NCI-H2029 treated with DMSO at 0.1 percent for 48 hours (cell line): ENCODE results near the gene TARP.
"Not testable (repeated sequence)": the region's sequence is repeated elsewhere in the genome, so short reads cannot be mapped to it uniquely, and the experiment has no call there.

ENCODE experiments used
- DNase-seq: peaks from one replicate; lab custom pipeline; 2025; lab: John Stamatoyannopoulos, UW

The TARP gene

DNA sequence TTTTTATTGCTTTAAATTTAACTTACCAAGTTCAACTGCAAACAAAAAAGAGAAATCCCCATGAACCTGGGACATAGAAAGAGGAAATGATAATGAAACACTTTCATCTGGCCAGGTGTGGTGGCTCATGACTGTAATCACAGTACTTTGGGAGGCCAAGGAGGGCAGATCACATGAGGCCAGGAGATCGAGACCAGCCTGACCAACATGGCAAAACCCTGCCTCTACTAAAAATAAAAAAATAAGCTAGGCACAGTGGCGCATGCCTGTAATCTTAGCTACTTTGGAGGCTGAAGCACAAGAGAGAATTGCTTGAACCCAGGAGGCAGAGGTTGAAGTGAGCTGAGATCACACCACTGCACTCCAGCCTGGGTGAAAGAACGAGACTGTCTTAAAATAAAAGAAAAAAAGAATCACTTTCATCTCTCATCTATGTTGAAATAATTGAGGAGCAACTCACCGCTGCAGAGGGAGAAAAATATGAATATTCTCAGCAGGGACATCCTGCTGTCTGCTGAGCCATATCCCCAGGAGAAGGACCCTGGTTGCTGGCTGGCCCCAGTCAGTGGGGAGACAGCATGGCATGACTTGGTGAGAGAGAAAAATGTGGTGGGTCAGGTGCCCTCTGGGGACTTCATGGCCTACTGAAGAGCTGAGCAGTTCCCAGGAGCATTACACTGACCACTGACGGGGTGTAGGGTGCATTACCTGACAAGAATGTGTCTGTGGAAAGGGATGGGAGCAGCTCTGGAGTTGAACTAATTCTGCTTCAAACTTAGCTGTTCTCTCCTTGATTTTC lies 22.8 kb upstream of the TARP start:
- no peak for DNase-seq

DNA sequence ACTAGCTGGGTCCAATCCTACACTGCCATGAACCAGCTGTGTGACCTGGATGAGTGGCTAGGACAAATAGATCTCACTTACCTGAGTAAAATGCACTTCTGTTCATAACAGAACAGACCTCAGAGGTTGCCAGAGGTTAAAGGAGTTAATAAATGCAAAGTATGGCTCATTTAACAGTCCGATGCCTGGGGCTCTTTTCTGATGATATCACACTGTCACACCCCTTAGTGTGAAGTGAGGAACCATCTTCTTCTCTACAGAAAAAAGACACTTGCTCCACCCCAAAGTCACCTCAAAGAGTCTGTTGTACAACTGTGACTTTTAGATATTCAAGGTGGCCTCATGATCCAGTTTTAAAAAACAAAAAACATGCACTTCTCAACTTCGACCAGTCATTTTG lies 21.5 kb upstream of the TARP start:
- no peak for DNase-seq

DNA sequence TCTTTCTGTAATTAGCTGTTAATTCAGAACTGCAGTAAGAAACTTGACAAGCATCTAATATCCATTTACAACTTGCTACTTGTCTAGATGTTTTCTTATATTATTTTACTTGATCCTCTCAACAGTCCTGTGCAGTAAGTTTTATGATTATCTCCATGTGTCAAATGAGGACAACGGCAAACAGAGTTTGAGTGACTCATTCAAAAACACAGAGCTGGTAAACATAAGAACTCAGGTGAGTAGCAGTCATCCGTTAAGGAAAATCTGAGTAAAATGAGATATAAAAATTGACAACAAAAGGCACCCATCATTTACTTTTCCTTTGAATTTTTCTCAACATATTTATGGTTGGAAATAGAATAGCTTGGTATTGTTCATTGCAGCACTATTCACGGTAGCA lies 19.0 kb upstream of the TARP start:
- no peak for DNase-seq

DNA sequence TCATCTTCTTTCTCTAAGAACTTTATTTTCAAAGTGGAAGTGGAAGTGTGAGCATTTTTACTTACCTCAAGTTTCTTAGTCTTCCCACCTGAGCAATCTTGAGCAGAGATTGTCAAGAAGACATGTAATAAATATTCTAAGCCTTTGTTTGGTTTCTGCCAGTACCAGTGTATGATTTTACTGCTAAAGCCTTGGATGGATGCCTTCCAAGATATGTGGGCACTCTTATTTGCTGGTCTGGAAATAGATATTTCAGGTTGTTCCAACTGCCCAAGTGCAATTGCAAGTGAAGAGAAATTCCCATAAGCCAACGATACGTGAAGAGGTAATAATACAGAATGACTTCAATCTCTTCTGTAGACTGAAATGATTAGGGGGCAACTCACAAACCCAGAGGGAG lies 18.2 kb upstream of the TARP start:
- no peak for DNase-seq

DNA sequence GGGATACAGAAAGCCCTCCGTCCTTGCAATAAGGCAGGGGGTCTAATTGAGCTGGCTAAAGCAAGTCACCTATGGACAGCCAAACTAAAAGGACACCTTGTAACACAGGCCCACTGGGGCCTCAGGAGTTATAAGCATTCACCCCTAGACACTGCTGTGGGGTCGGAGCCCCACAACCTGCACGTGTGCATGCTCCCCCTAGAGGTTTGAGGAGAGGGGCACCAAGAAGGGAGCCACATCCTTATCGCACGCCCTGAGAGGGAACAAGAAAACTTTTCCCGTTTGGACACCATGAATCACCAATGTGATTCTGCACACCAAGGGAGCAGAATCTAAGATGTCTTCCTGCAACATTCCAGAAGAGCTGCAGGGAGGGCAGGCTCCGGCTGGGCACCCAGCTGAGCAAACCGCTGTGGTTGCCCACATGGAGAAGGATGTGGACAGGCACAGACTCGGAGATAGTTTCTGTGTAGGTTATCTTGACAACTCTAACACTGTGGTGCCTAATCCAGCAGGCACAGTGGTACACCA lies 17.7 kb upstream of the TARP start:
- no peak for DNase-seq

DNA sequence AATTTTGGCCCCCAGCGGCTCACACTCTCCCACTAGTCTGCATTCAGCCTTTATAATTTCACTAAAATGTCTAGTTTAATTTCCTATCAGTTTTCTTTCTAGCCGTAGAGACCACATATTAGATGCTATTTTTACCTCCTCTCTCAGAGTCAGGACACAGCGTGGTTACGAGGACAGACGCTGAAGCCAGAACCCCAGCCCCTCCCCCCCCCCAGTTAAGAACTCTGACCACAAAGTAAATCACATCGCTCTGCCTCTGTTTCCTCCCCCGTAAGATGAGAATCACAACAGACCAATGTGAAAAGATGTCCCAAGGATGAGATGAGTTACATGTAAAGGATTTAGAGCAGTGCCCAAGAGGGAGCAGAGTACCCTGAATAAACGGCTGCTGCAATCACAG lies 11.1 kb upstream of the TARP start:
- DNase-seq: no peak

DNA sequence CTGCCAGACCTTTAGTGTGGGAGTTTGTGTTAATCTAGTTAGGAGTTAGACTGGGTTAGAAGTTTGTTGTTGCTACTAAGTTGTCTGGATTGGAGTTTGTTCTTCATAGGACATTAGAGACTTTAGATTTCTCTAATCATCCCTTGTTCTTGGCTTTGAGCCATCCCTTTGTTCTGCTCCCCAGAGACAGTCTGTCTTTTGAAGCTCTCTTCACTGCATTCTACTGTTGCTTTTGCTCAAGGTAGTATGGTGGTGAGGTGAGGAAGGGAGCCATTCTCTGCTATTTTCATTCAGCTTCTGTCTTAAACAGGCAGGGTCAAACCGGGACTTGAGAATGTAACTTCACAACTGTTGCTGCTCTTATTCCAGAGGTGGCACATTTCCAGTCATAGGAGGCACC lies 10.4 kb upstream of the TARP start:
- DNase-seq: no peak

DNA sequence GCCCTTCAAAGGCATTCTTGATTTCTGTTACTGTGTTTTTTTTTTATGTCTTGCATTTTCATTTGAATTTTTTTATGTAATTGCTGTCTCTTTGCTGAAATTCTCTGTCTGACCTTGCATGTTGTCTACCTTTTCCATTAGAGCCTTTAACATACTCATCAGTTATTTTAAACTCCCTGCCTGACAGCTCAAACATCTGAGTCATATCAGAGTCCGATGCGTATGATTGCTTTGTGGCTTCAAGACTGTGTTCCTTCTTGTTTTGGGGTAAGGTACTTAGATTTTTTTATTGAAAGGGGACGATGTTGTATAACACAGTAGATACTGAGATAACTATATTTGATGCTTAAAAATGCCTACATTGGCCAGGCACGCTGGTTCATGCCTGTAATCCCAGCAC lies 9.7 kb upstream of the TARP start:
- no peak for DNase-seq

DNA sequence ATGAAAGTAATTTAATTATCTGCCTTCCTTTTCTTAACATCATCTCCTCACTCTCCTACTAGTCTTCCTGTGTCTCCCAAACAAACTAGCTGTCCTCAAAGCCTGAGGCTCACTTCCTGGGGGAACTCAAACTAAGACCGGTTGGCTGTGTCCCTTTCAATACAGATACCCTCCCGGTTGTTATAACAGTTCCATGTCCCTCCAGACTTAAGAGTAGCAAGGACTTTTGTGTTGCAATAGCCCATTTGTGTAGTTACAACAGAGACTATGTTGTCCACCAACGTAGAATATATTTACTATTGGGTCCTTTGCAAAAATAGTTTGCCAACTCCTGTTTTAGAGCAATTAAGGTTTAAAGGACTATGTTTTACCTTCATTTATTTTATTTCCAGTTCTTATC lies 8.6 kb upstream of the TARP start:
- DNase-seq: no peak

DNA sequence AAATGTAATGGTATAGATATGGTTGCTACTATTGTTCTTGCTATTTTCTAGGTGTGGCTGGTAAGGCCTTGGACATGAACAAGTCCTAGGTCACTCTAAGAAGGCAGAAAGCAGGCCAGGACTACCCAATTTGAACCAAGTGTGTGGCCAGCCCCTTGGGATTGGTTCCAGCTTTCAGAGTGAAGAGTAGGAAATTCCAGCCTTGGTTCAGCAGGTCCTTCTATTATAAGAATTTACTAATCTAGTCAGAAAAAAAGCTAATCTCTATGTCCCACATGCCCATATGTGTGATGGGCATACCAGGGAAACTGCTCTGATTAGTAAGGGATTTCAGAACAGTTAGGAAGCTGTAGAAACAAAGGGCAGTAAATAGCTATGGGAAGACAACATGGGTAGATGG lies 7.8 kb upstream of the TARP start:
- no peak for DNase-seq

DNA sequence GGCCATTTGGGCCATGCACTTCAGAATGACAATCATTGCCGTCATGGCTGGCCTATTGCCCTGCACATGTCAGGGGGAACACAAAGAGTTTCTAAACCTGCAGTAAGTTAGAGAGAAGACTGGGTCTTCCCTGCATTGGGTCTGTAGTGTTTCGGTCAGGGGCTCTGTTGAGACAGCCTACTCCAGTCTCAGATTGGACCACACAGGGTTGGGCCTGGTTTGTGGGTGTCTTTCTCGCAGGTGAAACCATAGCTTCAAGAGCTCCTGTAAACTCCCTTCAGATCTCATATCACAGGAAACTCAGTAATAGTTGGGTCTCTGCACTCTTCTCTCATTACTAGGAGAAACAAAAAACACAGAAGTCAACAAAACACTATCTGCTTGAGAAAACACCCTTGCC lies 7.3 kb upstream of the TARP start:
- DNase-seq: no peak

DNA sequence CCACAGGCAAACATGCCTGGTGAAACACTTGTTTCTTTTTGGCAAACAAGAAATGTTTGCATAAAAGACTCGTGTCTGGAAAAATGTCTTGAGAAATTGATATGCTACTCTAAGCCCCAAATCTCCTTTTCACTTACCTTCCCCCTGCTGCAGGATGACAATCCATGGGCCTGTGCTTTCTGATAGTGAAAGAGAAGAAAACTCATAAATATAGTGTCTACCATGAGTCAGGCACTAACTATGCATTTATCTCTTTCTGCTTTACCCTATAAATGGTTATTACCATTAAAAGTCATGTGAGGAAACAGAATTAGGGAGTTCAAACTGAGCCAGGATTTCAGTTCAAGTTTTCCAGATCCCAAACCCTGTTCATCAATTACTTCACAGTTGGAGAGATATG lies 6.6 kb upstream of the TARP start:
- DNase-seq: no peak

DNA sequence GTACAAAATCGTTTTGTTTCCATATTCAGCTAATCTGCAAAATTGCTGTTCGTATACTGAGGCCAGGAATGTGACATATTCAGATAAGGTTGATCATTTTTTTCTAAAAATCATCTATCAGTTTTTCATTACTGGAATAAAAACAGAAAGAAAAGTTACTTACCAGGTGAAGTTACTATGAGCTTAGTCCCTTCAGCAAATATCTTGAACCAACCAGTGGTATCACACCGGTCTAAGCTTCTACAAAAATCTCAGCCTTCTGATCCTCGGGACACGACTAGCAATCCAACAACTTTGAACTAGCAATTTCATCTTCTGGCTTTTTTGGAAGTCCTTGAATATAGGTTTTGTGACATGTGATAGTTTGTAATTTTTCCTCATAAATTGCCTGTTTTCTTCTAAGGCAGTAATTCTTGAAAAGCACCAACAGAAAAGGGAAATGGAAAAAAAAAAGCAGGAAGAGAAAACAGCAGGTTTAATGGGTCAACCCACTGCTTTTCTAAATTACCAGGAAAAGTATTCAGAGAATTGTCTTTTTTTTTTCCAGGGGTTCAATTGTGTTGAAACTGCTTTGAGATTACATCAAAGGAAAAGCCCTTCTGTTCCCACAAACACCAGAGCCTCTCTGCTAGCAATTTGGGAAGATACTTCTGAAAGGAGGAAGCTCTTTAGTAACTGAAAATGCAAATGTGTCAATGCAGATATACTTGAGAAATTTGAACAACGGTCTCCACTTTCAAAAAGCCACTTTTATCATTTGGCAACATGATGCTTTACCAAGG lies 2.9 kb upstream of the TARP start:
- DNase-seq: no peak

DNA sequence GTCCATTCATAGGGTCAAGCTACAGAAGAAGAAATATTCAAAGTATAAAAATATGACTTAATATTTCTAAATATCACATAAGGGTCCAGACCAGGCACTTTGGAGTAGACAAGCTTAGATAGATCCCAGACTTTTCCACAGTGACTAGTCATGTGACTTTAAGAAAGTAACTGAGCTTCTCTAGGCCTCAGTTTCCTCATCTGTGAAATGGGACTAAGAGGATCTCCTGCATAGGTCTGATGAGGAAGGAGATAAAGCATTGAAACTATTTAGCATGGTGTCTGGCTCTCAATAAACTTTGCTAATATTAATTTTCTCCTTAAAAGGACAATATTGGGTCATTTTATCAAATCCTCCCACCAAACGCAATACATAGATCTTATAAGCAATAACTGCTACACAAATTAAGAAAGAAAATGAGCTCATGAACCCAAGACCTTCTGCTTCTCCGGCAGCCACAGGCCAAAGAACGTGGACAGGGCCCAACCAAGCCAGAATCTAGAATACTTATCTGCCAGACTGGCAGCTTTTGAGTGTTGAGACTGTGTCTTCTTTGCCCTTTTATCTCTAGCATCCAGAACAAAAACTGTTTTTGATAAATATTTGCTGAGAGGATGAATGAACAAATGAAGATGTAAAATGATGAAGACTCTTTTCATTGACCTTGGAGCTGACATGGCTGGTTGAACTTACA lies 1.6 kb upstream of the TARP start:
- DNase-seq: no peak

DNA sequence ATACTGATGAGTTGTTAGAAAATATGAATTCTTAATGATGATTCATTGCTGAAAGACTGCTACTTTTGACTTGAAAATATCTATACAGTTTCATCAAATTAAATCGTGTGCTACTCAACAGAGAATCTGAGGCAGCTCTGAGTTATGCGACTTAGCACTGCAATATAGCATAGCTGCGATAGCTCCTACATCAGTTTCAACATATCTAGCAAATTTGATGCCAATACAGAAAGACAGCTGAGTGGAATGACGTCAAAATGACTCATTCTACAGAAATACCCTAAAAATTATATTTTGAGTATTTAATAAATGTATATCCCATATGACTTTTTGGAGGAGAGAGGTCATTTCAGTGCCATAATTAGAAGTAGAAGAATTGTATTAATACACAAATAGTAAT lies 1.1 kb upstream of the TARP start:
- DNase-seq: no peak

DNA sequence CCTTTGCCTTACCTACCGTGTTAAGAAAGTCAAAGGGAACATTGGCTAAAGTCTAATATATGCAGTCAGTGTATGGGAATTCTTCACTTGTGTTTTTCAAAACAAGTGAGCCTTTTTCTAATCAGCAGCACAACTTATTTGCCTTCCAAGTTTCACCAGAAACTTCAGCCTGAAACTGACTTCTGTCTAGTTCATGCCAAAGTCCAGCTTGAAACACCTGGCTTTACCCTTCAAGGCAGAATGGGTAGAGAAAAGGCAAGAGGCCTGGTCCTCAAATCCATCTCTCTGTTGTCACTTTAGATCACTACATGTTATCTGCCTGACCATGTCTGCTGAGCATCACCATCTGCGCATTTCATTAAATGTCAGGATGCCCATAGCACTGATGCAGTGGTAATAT lies 3.0 kb downstream of the TARP start:
- not testable (repeated sequence) for DNase-seq

DNA sequence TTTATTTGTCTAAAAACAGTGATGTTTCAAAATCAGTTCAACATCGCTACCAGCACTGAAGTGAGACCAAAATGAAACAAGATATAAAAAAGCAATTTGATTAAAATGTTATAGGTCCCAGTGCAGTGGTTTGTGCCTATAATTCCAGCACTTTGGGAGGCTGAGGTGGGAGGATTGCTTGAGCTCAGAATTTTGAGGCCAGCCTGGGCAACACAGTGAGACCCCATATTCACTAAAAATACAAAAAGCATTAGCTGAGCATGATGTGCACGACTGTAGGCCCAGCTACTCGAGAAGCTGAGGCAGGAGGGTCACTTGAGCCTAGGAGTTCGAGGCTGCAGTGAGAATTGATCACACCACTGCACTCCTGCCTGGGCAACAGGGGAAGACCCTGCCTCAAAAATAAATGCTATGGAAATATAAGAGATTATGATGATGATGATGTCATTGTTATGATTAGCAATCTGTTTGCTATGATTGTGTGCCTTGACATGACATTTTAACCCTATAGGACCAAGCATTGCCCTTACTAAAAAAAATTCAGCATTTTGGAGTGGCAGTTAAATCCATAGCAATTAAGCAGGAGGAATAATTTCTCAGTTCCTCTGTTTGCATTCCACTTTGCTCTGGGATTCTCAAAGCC lies 3.6 kb downstream of the TARP start:
- DNase-seq: not testable (repeated sequence)

DNA sequence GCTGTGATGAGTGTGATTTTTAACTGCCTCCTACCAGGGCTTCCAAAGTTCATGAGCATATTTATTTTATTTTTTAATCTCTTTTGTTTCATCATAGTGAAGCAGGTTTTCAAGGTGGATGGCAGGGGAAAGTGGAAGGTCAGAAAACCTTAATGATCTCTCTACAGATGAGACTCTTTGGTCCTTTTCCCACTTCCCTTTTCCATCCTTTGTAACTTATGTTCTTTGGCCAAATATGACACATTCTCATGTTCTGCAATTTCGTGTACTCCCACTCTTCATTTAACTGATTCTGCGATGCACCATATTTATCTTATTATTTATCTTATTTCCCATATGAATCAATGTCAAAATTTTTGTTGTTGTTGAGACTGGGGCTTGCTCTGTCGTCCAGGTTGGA lies 7.5 kb downstream of the TARP start:
- DNase-seq: not testable (repeated sequence)

DNA sequence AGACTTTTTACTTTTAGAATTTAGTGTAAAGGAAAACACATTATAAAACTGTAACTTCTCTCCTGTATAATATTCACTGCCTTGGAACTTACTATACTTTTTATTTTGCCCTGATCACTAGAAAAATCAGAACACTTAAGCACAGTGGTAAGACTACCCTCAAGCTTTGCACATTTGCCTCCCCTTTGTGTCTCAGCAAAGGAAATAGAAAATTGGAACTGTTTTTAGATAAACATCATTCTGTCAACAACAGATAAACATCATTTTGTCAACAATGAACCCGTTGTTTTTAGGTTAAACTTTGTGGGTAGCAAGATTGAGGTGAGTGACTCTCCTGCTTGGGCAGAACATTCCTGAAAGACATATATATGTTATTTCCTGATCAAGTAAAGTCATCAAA lies 8.8 kb downstream of the TARP start:
- DNase-seq: not testable (repeated sequence)

DNA sequence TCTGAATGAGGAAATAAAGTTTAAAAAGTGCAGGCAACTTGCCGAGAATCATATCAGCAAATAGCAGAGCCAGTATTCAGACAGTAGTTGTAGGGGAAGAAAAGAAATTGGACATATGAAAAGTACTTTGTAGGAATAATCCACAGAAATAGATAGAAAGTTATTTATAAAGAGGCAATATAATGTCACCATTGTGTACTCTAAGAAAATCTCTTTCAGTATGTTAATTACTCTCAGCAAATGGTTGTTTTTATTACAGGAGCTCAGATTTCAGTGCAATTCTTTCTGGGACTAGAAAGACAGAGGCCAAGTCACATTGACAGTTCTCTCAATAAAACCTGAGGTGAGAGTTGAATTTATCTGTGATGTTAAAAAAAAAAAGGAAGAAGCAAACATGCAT lies 10.2 kb downstream of the TARP start:
- DNase-seq: not testable (repeated sequence)

DNA sequence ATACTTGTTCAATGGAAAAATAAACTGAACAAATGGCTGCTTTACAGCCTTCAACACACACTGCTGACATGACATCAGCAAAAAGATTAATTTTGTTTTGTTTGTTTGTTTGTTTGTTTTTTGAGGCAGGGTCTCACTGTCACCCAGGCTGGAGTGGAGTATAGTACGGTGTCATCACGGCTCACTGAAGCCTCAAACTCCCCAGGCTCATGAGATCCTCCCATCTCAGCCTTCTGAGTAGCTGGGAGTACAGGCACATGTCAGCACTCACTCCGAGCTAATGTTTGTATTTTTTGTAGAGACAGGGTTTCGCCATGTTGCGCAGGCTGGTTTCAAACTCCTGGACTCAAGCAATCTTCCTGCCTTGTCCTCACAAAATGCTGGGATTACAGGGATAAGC lies 10.9 kb downstream of the TARP start:
- DNase-seq: no peak

DNA sequence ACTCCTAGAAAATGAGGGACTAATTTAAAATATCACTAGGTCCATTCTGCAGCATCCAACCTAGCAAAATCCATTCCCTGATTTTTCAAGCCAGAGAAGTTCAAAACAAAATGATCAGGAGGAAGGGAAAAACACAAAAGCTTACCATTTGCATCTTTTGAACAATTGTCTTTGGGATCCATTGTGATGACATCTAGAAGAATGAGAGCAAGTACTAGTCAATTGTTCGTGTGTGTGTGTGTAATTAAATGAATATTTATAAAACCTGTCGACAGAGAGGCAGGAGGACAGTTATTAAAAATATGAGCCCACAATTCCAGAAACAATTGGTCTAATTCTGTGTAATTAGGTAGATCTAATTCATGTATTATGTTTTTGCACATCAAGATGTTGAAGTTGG lies 11.4 kb downstream of the TARP start:
- not testable (repeated sequence) for DNase-seq
